ENCODE data around the gene EIF2S1. TPM values are rescaled to one million over a fixed set of nuclear protein-coding genes. Genes with fewer than 3 reads are reported as not detected.
A peak's percentile ranks its signal among the peaks of the same experiment; 100 is the strongest.

EIF2S1 gene
- total and polyA plus RNA-seq, 11 donors: 37.6 to 232 (median 91.7) TPM

- peaks cover 0 to 13% (median 3%) of the 10 kb centered on the region in 9 donors for H3K36me3 ChIP-seq
- TF ChIP-seq CTCF (IDR thresholded peaks at IDR 0.05) (no peak), POLR2A (IDR thresholded peaks at IDR 0.05) (no peak)
- ATAC-seq (no peak), DNase-seq (no peak)
- H3K27me3 ChIP-seq: no peaks in the 10 kb centered on the region
- 47 to 57% (median 56%) methylated on average over 9 of the region's 9 CpGs for WGBS, 4 donors
- no peaks in the 10 kb centered on the region for H3K9me3 ChIP-seq
- peaks cover 9 to 59% (median 51%) of the 10 kb centered on the region in 12 donors for H3K4me1 ChIP-seq
- H3K4me3 ChIP-seq: peak overlapping the region in 8 of 12 donors; percentile 1 to 92 (median 80)
- intact Hi-C loops (cut with DNase I): loop anchor here in 2 of 10 donors (2.0 to 10.0 kb wide), 2 partner anchors 113 to 117 kb away; partner anchors contain the start of gene PALS1 (in 2 of the 2)
- peak overlapping the region in 9 of 12 donors; percentile 27 to 98 (median 63) for H3K27ac ChIP-seq
These were observed 2.2 kb upstream of the EIF2S1 start for GRCh38 chr14:67357969-67358354.

- Histone ChIP-seq H3K9me3 (no peaks in the 10 kb centered on the region), H3K36me3 (peaks cover 0 to 20% (median 7%) of the 10 kb centered on the region in 9 donors), H3K27ac (peak overlapping the region; percentile 45 to 99 (median 96)), H3K4me3 (peak overlapping the region; percentile 65 to 92 (median 82)), H3K4me1 (peaks cover 9 to 69% (median 56%) of the 10 kb centered on the region in 12 donors), H3K27me3 (no peaks in the 10 kb centered on the region)
- TF ChIP-seq POLR2A (IDR thresholded peaks at IDR 0.05) (peak in 1 of 2 donors; percentile 69), CTCF (IDR thresholded peaks at IDR 0.05) (no peak)
- 1 to 2% (median 2%) methylated on average over 33 to 38 of the region's 38 CpGs for WGBS, 4 donors
- intact Hi-C loops (cut with DNase I): loop anchor here in 2 of 10 donors (2.0 to 10.0 kb wide), 2 partner anchors 114 to 118 kb away; partner anchors contain the start of gene PALS1 (in 2 of the 2)
- peak in 4 of 5 donors; percentile 12 to 56 (median 40) for DNase-seq
- peak in 2 of 4 donors; percentile 3 to 12 for ATAC-seq
These were observed 979 bp upstream of the EIF2S1 start for GRCh38 chr14:67358924-67359774.

- Histone ChIP-seq H3K36me3 (peaks cover 0 to 34% (median 16%) of the 10 kb centered on the region in 9 donors), H3K4me1 (peaks cover 9 to 72% (median 56%) of the 10 kb centered on the region in 12 donors), H3K9me3 (no peaks in the 10 kb centered on the region), H3K27me3 (no peaks in the 10 kb centered on the region), H3K4me3 (peak overlapping the region; percentile 65 to 92 (median 77)), H3K27ac (peak overlapping the region; percentile 89 to 99 (median 97))
- TF ChIP-seq CTCF (IDR thresholded peaks at IDR 0.05) (no peak), POLR2A (IDR thresholded peaks at IDR 0.05) (no peak)
- WGBS, 4 donors: 1 to 2% (median 2%) methylated on average over 29 to 34 of the region's 34 CpGs
- DNase-seq (no peak), ATAC-seq (peak; percentile 13 to 54 (median 47))
- intact Hi-C loops (cut with DNase I): loop anchor here in 1 of 10 donors (5.0 kb wide), 2 partner anchors 118 to 853 kb away; partner anchors contain the start of genes GPHN and PALS1
These were observed 510 bp downstream of the EIF2S1 start for GRCh38 chr14:67360470-67361206.

Measured in heart left ventricle (tissue), 16 donors.